ENCODE measurements around the gene CLTCL1. TPM values are rescaled to one million over a fixed set of nuclear protein-coding genes. Genes with fewer than 3 reads are reported as not detected.

CLTCL1 gene
- total and polyA plus RNA-seq, 2 experiments from 2014 or later, result 8.5 to 10.2 TPM

DNA sequence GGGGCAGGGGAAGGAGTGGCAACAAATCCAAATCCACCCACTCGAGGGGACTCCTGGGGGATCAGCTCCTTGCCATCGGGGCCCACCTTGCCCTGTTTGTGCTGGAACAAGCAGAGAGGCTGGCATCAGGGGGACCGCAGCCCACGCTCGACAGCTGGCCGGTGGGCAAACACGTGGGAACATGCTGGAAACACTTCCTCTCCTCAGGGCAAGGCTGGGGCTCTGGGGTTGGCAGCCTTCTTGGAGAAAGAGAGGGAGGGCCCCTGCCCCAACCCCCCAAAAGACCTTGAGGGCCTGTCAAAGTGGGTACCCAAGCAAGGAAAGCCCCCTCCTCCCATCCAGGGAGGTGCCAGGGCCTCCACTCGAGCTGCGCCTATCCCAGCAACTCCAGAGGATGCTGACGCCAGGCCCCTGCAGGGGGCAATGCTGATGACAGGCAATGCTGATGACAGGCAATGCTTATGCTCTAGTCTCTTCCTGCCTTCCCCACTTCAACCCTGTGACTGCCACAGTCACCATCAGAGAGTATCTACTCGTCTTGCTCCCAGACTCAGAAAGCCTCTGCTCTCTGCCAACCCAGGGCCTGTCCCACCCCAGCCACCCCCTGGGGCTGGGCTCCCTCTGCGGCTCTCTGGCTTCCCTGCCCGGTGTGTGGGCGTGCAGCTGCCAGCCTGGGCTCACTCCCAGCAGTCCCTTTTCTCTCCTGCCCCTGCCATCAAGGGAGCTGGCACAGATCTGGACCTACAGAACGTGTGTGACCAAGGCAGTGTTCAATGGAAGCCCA, 153.1 kb downstream of the CLTCL1 start:
- Histone ChIP-seq H3K9me2 (ENCODE audit: insufficient read depth) (no peaks in the 10 kb centered on the region), H3K9ac (no peak overlapping the region), H3K4me1 (ENCODE audit: insufficient read depth) (peaks cover 3% of the 10 kb centered on the region), H3K4me3 (no peak overlapping the region), H3K79me2 (ENCODE audit: insufficient read depth) (peaks cover 17% of the 10 kb centered on the region), H3K36me3 (ENCODE audit: low read depth) (no peaks in the 10 kb centered on the region; the same call in 1 of the 2 replicates), H3K4me2 (ENCODE audit: unreplicated experiment) (no peak overlapping the region), H2AFZ (no peak overlapping the region), H3K27me3 (replicated peaks; ENCODE audit: insufficient read depth) (no peaks in the 10 kb centered on the region), H4K20me1 (ENCODE audit: insufficient read depth) (no peaks in the 10 kb centered on the region), H3K9me3 (ENCODE audit: low read depth) (no peaks in the 10 kb centered on the region), H3F3A (ENCODE audit: insufficient read depth) (no peaks in the 10 kb centered on the region), H3K27ac (no peak overlapping the region)
- DNase-seq, result no peak
- TF ChIP-seq EZH2 (IDR thresholded peaks at IDR 0.05; ENCODE audit: insufficient read depth, poor library complexity, severe bottlenecking) (no peak), EZH2phosphoT487 (IDR thresholded peaks at IDR 0.05; ENCODE audit: insufficient read depth, low read depth) (no peak)
- in situ Hi-C loops (cut with MboI), result no loop called here
- WGBS, 2 experiments (ENCODE audit: low coverage in 1 of 2, low lambda C conversion rate in 2 of 2, missing lambda C conversion rate in 2 of 2), result 69 to 70% methylated on average over 12 to 15 of the region's 15 CpGs

DNA sequence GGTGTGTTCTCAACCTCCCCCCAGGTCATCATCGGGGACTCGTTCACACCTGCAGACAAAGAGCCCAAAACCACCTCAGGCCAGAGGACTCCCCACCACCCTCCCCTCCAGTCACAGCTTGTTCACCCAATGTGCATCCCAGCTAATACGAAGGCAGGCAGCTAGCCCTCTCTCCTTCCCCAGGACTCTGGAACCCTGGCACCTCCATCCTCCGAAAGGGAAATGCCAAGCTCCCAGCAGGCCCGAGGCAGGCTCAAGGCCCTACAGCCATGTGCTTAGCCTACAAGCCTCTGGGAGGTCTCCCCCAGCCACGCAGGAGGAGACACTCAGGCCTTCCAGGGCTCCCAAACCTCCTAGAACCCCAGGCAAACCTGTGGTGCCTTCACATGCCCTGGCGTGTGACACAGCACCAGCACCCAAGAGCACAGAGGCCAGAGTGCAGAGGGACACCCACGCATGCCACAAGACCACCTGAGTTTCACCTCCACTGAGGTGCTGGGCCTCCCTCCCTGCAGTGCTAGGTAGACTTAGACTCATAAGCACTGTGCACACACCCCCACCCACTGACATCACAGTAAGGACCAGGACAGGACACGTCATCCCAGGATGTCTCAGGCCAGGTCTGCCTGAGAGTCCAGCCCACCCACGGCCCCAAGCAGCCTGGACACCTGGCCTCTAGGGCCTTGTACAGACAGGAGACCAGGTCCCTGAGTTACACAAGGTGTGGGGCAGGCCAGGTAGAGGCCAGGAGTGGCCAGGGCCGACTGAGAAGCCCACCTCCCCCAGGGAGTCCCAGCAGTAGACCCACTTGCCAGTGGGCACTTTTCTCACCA, 153.9 kb downstream of the CLTCL1 start:
- 86 to 89% methylated on average over 11 of the region's 11 CpGs for WGBS, 2 experiments (ENCODE audit: low coverage in 1 of 2, low lambda C conversion rate in 2 of 2, missing lambda C conversion rate in 2 of 2)
- no peak for TF ChIP-seq EZH2phosphoT487 (IDR thresholded peaks at IDR 0.05; ENCODE audit: insufficient read depth, low read depth)
- TF ChIP-seq EZH2 (IDR thresholded peaks at IDR 0.05; ENCODE audit: insufficient read depth, poor library complexity, severe bottlenecking), result no peak
- H3K4me1 ChIP-seq (ENCODE audit: insufficient read depth), result no peaks in the 10 kb centered on the region
- H3K27me3 ChIP-seq (replicated peaks; ENCODE audit: insufficient read depth), result no peaks in the 10 kb centered on the region
- no peak overlapping the region for H3K9ac ChIP-seq
- H2AFZ ChIP-seq, result no peak overlapping the region
- DNase-seq, result no peak
- no peak overlapping the region for H3K4me2 ChIP-seq (ENCODE audit: unreplicated experiment)
- H3K9me3 ChIP-seq (ENCODE audit: low read depth), result no peaks in the 10 kb centered on the region
- H3K79me2 ChIP-seq (ENCODE audit: insufficient read depth), result peaks cover 8% of the 10 kb centered on the region
- no peaks in the 10 kb centered on the region for H3F3A ChIP-seq (ENCODE audit: insufficient read depth)
- no peaks in the 10 kb centered on the region; the same call in 1 of the 2 replicates for H3K36me3 ChIP-seq (ENCODE audit: low read depth)
- in situ Hi-C loops (cut with MboI), result no loop called here
- H4K20me1 ChIP-seq (ENCODE audit: insufficient read depth), result no peaks in the 10 kb centered on the region
- H3K4me3 ChIP-seq, result no peak overlapping the region
- no peaks in the 10 kb centered on the region for H3K9me2 ChIP-seq (ENCODE audit: insufficient read depth)
- H3K27ac ChIP-seq, result no peak overlapping the region

DNA sequence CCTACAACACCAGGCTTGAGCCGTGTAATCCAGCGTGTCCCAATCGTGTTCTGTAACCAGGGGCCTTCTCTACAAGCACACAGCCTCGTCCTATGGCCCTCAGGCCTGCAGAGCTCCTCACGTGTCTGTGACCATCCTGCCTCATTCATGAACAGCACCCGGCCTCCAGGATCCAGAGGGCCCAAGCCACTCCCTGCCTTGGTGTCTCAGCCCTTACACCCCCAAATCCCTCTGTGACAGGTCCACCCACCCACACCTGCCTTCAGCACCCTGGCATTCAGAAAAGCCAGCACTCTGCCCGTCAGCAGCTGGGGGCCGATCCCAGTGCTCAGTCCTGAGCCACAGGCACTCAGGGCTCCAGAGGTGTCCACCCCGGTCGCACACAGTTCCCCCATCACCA, 154.6 kb downstream of the CLTCL1 start:
- H3K27me3 ChIP-seq (replicated peaks; ENCODE audit: insufficient read depth), result no peaks in the 10 kb centered on the region
- peaks cover 2% of the 10 kb centered on the region for H3K79me2 ChIP-seq (ENCODE audit: insufficient read depth)
- 95 to 97% methylated on average over 10 of the region's 10 CpGs for WGBS, 2 experiments (ENCODE audit: low coverage in 1 of 2, low lambda C conversion rate in 2 of 2, missing lambda C conversion rate in 2 of 2)
- H3K27ac ChIP-seq, result no peak overlapping the region
- H4K20me1 ChIP-seq (ENCODE audit: insufficient read depth), result no peaks in the 10 kb centered on the region
- H3K9ac ChIP-seq, result no peak overlapping the region
- no peaks in the 10 kb centered on the region for H3K9me3 ChIP-seq (ENCODE audit: low read depth)
- no peak for DNase-seq
- no peaks in the 10 kb centered on the region for H3K4me1 ChIP-seq (ENCODE audit: insufficient read depth)
- no peak overlapping the region for H3K4me3 ChIP-seq
- no peaks in the 10 kb centered on the region for H3K9me2 ChIP-seq (ENCODE audit: insufficient read depth)
- H2AFZ ChIP-seq, result no peak overlapping the region
- no peak for TF ChIP-seq EZH2 (IDR thresholded peaks at IDR 0.05; ENCODE audit: insufficient read depth, poor library complexity, severe bottlenecking)
- TF ChIP-seq EZH2phosphoT487 (IDR thresholded peaks at IDR 0.05; ENCODE audit: insufficient read depth, low read depth), result no peak
- in situ Hi-C loops (cut with MboI), result no loop called here
- H3K4me2 ChIP-seq (ENCODE audit: unreplicated experiment), result no peak overlapping the region
- H3K36me3 ChIP-seq (ENCODE audit: low read depth), result no peaks in the 10 kb centered on the region; the same call in 1 of the 2 replicates
- H3F3A ChIP-seq (ENCODE audit: insufficient read depth), result no peaks in the 10 kb centered on the region

DNA sequence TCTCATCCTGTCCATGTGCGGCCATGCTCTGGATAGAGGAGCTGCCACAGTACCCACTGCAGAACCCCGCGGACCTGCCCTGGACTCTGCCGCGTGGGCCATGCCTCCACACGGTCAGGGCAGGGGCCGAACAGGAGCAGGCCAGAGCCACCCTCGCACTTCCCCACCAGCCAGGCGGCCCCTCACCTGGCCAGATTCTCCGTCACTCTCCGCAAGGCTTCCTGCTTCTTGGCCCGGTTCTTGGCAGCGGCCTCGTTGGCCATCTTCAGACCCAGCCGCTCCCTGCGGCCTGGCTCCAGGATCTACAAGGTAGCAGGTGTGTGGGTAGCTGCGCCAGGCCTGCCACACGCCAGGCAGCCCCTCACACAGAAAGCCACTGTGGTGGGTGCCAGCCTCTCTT, 156.6 kb downstream of the CLTCL1 start:
- in situ Hi-C loops (cut with MboI), result no loop called here
- Histone ChIP-seq H3K27ac (no peak overlapping the region), H3F3A (ENCODE audit: insufficient read depth) (no peaks in the 10 kb centered on the region), H3K9me2 (ENCODE audit: insufficient read depth) (no peaks in the 10 kb centered on the region), H3K9ac (no peak overlapping the region), H4K20me1 (ENCODE audit: insufficient read depth) (no peaks in the 10 kb centered on the region), H3K36me3 (ENCODE audit: low read depth) (no peaks in the 10 kb centered on the region; the same call in 1 of the 2 replicates), H3K4me1 (ENCODE audit: insufficient read depth) (no peaks in the 10 kb centered on the region), H3K4me3 (no peak overlapping the region), H3K79me2 (ENCODE audit: insufficient read depth) (no peaks in the 10 kb centered on the region), H3K9me3 (ENCODE audit: low read depth) (no peaks in the 10 kb centered on the region), H3K27me3 (replicated peaks; ENCODE audit: insufficient read depth) (no peaks in the 10 kb centered on the region), H3K4me2 (ENCODE audit: unreplicated experiment) (no peak overlapping the region), H2AFZ (no peak overlapping the region)
- 89 to 91% methylated on average over 12 to 18 of the region's 18 CpGs for WGBS, 2 experiments (ENCODE audit: low coverage in 1 of 2, low lambda C conversion rate in 2 of 2, missing lambda C conversion rate in 2 of 2)
- TF ChIP-seq EZH2phosphoT487 (IDR thresholded peaks at IDR 0.05; ENCODE audit: insufficient read depth, low read depth), result no peak
- TF ChIP-seq EZH2 (IDR thresholded peaks at IDR 0.05; ENCODE audit: insufficient read depth, poor library complexity, severe bottlenecking), result no peak
- DNase-seq, result no peak
